Trophoblast cell (in vitro differentiated cells and primary cell): Measurements from ENCODE around the gene SYCN.

Experiments
- DNase-seq, 2 donors: peaks; one replicate each; pipeline ENCODE4 v3.0.0-alpha.2; 2016
- H2AFZ ChIP-seq: 2 replicates; pipeline ENCODE4 v1.6.1; 2013; ENCODE audit warnings: low read length, moderate library complexity, mild to moderate bottlenecking; ENCODE audit not compliant: insufficient read depth, poor library complexity
- H2AK5ac ChIP-seq: 2 replicates; pipeline ENCODE4 v1.6.1; 2013; ENCODE audit warnings: mild to moderate bottlenecking, low read length
- H2BK120ac ChIP-seq: 2 replicates; pipeline ENCODE4 v1.6.1; 2013; ENCODE audit warnings: low read length, mild to moderate bottlenecking, moderate library complexity; ENCODE audit not compliant: insufficient read depth, poor library complexity
- H2BK12ac ChIP-seq: 2 replicates; pipeline ENCODE4 v1.6.1; 2013; ENCODE audit warnings: mild to moderate bottlenecking, low read length, moderate library complexity
- H2BK5ac ChIP-seq: 2 replicates; pipeline ENCODE4 v1.6.1; 2013; ENCODE audit warnings: low read length, low read depth, moderate library complexity, mild to moderate bottlenecking; ENCODE audit not compliant: poor library complexity
- H3K14ac ChIP-seq: 2 replicates; pipeline ENCODE4 v1.6.1; 2013; ENCODE audit warnings: mild to moderate bottlenecking, low read length
- H3K18ac ChIP-seq: 2 replicates; pipeline ENCODE4 v1.6.1; 2013; ENCODE audit warnings: mild to moderate bottlenecking, low read length
- H3K23ac ChIP-seq: 2 replicates; pipeline ENCODE4 v1.6.1; 2013; ENCODE audit warnings: low read length
- H3K27ac ChIP-seq: 2 replicates; pipeline ENCODE4 v1.5.1; 2013; ENCODE audit warnings: low read depth, mild to moderate bottlenecking, inconsistent platforms, low read length, moderate library complexity
- H3K27me3 ChIP-seq: 2 replicates; pipeline ENCODE4 v1.6.1; 2013; ENCODE audit warnings: inconsistent platforms, mild to moderate bottlenecking, low read length, moderate library complexity; ENCODE audit not compliant: insufficient read depth
- H3K36me3 ChIP-seq, 2 experiments: 1 replicate in 1 of 2; 2 replicates in 1 of 2; pipeline ENCODE4 v1.6.1; 2013; ENCODE audit warnings: low read length in 2 of 2, mild to moderate bottlenecking in 2 of 2, moderate library complexity in 1 of 2; ENCODE audit not compliant: insufficient read depth in 2 of 2, control insufficient read depth in 1 of 2
- H3K4ac ChIP-seq: 2 replicates; pipeline ENCODE4 v1.6.1; 2013; ENCODE audit warnings: low read depth, mild to moderate bottlenecking, low read length, moderate library complexity
- H3K4me1 ChIP-seq, 2 experiments: 1 replicate in 1 of 2; 2 replicates in 1 of 2; pipeline ENCODE4 v1.6.1; 2013; ENCODE audit warnings: low read length in 2 of 2, mild to moderate bottlenecking in 2 of 2, moderate library complexity in 1 of 2; ENCODE audit not compliant: insufficient read depth in 2 of 2, control insufficient read depth in 1 of 2
- H3K4me2 ChIP-seq: 2 replicates; pipeline ENCODE4 v1.6.1; 2013; ENCODE audit warnings: inconsistent platforms, mild to moderate bottlenecking, low read length, moderate library complexity
- H3K4me3 ChIP-seq: 2 replicates; pipeline ENCODE4 v1.5.1; 2013; ENCODE audit warnings: mild to moderate bottlenecking, low read depth, low read length, inconsistent platforms
- H3K79me1 ChIP-seq: one replicate; pipeline ENCODE4 v1.6.1; 2013; ENCODE audit warnings: low read length
- H3K79me2 ChIP-seq: 2 replicates; pipeline ENCODE4 v1.6.1; 2013; ENCODE audit warnings: low read length, mild to moderate bottlenecking; ENCODE audit not compliant: control insufficient read depth, insufficient read depth, poor library complexity
- H3K9ac ChIP-seq: 2 replicates; pipeline ENCODE4 v1.6.1; 2013; ENCODE audit warnings: mild to moderate bottlenecking, low read length
- H3K9me3 ChIP-seq: 2 replicates; pipeline ENCODE4 v1.6.1; 2013; ENCODE audit warnings: low read depth, mild to moderate bottlenecking, control low read depth, inconsistent platforms, low read length; ENCODE audit not compliant: insufficient read depth
- H4K12ac ChIP-seq: 2 replicates; pipeline ENCODE4 v1.6.1; 2013; ENCODE audit warnings: low read depth, mild to moderate bottlenecking, low read length, moderate library complexity
- H4K8ac ChIP-seq: 2 replicates; pipeline ENCODE4 v1.6.1; 2013; ENCODE audit warnings: low read depth, mild to moderate bottlenecking, low read length, moderate library complexity
- H4K91ac ChIP-seq: one replicate; pipeline ENCODE4 v1.6.1; 2013; ENCODE audit warnings: low read depth, mild to moderate bottlenecking, low read length, moderate library complexity
- WGBS: extraction: QIAGEN DNeasy Blood & Tissue Kit; methylation state at CpG from one replicate; pipeline ENCODE4 v1.1.7; 2013; ENCODE audit warnings: missing lambda C conversion rate; ENCODE audit not compliant: insufficient read length, insufficient coverage; ENCODE audit errors: extremely low coverage; 5-methylcytosine and 5-hydroxymethylcytosine counted together

The SYCN gene

GRCh38 chr19:39232708-39233107 is 28.6 kb upstream of the SYCN start:
- Histone ChIP-seq H2AK5ac (no peak overlapping the region), H3K9me3 (peaks cover 2% of the 10 kb centered on the region), H3K9ac (no peak overlapping the region), H4K8ac (no peak overlapping the region), H2BK5ac (no peak overlapping the region), H3K79me2 (no peaks in the 10 kb centered on the region), H3K27me3 (no peaks in the 10 kb centered on the region), H3K23ac (no peak overlapping the region), H3K4me1 (peaks cover 2 to 5% of the 10 kb centered on the region in 2 experiments), H3K18ac (no peak overlapping the region), H3K27ac (no peak overlapping the region), H3K14ac (no peak overlapping the region), H4K91ac (no peak overlapping the region), H2AFZ (no peak overlapping the region), H2BK12ac (no peak overlapping the region), H3K79me1 (no peaks in the 10 kb centered on the region), H3K4ac (no peak overlapping the region), H2BK120ac (no peak overlapping the region), H4K12ac (no peak overlapping the region), H3K4me3 (no peak overlapping the region), H3K36me3 (no peaks in the 10 kb centered on the region), H3K4me2 (no peak overlapping the region)
- WGBS: no CpG with 5 or more reads among the region's 5 CpGs
- no peak for DNase-seq

- Histone ChIP-seq H2AK5ac (no peak overlapping the region), H3K27me3 (no peaks in the 10 kb centered on the region), H3K4me1 (no peaks in the 10 kb centered on the region), H3K4me3 (no peak overlapping the region), H4K12ac (no peak overlapping the region), H3K23ac (no peak overlapping the region), H4K91ac (no peak overlapping the region), H4K8ac (no peak overlapping the region), H3K4ac (no peak overlapping the region), H3K9me3 (peaks cover 2% of the 10 kb centered on the region), H3K36me3 (no peaks in the 10 kb centered on the region), H2BK120ac (no peak overlapping the region), H2BK12ac (no peak overlapping the region), H3K79me1 (no peaks in the 10 kb centered on the region), H3K9ac (no peak overlapping the region), H3K18ac (no peak overlapping the region), H3K27ac (no peak overlapping the region), H3K79me2 (no peaks in the 10 kb centered on the region), H3K4me2 (no peak overlapping the region), H2AFZ (no peak overlapping the region), H2BK5ac (no peak overlapping the region), H3K14ac (no peak overlapping the region)
- WGBS: no CpG with 5 or more reads among the region's 2 CpGs
- no peak for DNase-seq
Measured at GRCh38 chr19:39230096-39230764, 26.2 kb upstream of the SYCN start.

GRCh38 chr19:39224910-39225309 is 20.8 kb upstream of the SYCN start:
- Histone ChIP-seq H2AFZ (no peak overlapping the region), H3K36me3 (no peaks in the 10 kb centered on the region), H2BK5ac (no peak overlapping the region), H2BK12ac (no peak overlapping the region), H4K91ac (no peak overlapping the region), H4K8ac (no peak overlapping the region), H3K18ac (no peak overlapping the region), H3K4me1 (no peaks in the 10 kb centered on the region), H3K4me3 (no peak overlapping the region), H4K12ac (no peak overlapping the region), H3K9ac (no peak overlapping the region), H3K9me3 (no peaks in the 10 kb centered on the region), H3K27me3 (no peaks in the 10 kb centered on the region), H2BK120ac (no peak overlapping the region), H3K4me2 (no peak overlapping the region), H2AK5ac (no peak overlapping the region), H3K23ac (no peak overlapping the region), H3K27ac (no peak overlapping the region), H3K4ac (no peak overlapping the region), H3K79me2 (no peaks in the 10 kb centered on the region), H3K14ac (no peak overlapping the region), H3K79me1 (no peaks in the 10 kb centered on the region)
- no CpG with 5 or more reads among the region's 3 CpGs for WGBS
- DNase-seq: no peak

DNA sequence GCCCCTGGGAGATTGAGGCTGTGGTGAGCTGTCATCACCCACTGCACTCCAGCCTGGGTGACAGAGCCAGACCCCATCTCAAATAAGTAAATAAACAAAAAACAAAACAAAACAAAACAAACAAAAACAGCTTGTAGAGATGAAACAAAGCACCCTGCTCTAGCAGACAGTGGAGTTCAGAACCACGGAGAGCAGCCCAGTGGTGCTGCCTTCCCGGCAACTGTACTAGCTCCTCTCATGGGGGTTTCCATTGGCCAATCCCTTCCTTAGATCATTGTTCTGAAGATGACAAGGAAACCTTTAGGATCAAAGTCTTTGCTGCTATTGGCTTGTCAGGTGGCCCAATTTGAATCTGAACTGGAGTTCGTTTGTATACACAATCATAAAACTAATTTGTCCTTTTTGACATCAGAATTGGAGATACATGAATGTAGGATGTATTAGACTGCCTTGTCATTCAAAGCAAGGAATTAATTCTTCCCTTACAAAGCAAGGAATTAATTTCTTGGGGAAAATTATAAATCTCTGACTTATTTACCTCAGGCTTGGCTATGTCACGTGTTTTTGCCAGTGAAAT is 19.7 kb upstream of the SYCN start:
- H4K8ac ChIP-seq: no peak overlapping the region
- H3K79me2 ChIP-seq: no peaks in the 10 kb centered on the region
- no peak overlapping the region for H2BK5ac ChIP-seq
- no peaks in the 10 kb centered on the region for H3K79me1 ChIP-seq
- no peak overlapping the region for H3K4ac ChIP-seq
- no peaks in the 10 kb centered on the region for H3K4me1 ChIP-seq
- H2BK120ac ChIP-seq: no peak overlapping the region
- H3K4me2 ChIP-seq: no peak overlapping the region
- no peak overlapping the region for H2AK5ac ChIP-seq
- H4K12ac ChIP-seq: no peak overlapping the region
- no peak overlapping the region for H4K91ac ChIP-seq
- H3K4me3 ChIP-seq: no peak overlapping the region
- H3K36me3 ChIP-seq: no peaks in the 10 kb centered on the region
- no peaks in the 10 kb centered on the region for H3K27me3 ChIP-seq
- no peak overlapping the region for H3K9ac ChIP-seq
- no peak overlapping the region for H2BK12ac ChIP-seq
- WGBS: no CpG with 5 or more reads among the region's 4 CpGs
- no peaks in the 10 kb centered on the region for H3K9me3 ChIP-seq
- no peak overlapping the region for H3K18ac ChIP-seq
- H3K27ac ChIP-seq: no peak overlapping the region
- H2AFZ ChIP-seq: no peak overlapping the region
- no peak overlapping the region for H3K14ac ChIP-seq
- H3K23ac ChIP-seq: no peak overlapping the region
- DNase-seq: peak; percentile 12 to 43
